Sigmoid colon (tissue), 7 donors: ENCODE data around the gene OR51B6. TPM values are rescaled to one million over a fixed set of nuclear protein-coding genes. Genes with fewer than 3 reads are reported as not detected.
"Not testable (repeated sequence)": the region's sequence is repeated elsewhere in the genome, so short reads cannot be mapped to it uniquely, and the experiment has no call there.

Experiments
- DNase-seq: peaks from one replicate; pipeline ENCODE4 v3.0.0-alpha.2; 2019
- H3K27ac ChIP-seq, 4 donors: fragments of 200-600 bp; sonication (generic); one replicate each; pipeline ENCODE4 v1.5.1; 2016 to 2019; ENCODE audit warnings: mild to moderate bottlenecking in 1 of 4
- H3K27me3 ChIP-seq, 3 donors: fragments of 200-600 bp; sonication (generic); one replicate each; pipeline ENCODE4 v1.5.1; 2019; ENCODE audit warnings: mild to moderate bottlenecking in 1 of 3
- H3K36me3 ChIP-seq, 4 donors: fragments of 200-600 bp; sonication (generic); one replicate each; pipeline ENCODE4 v1.5.1; 2016 to 2019
- H3K4me1 ChIP-seq, 4 donors: fragments of 200-600 bp; sonication (generic); one replicate each; pipeline ENCODE4 v1.5.1; 2017 to 2019
- H3K4me3 ChIP-seq, 4 donors: fragments of 200-600 bp; sonication (generic); one replicate each; pipeline ENCODE4 v1.5.1; 2017 to 2019; ENCODE audit warnings: mild to moderate bottlenecking in 2 of 4, moderate library complexity in 1 of 4
- H3K9me3 ChIP-seq, 4 donors: fragments of 200-600 bp in 3 of 4; sonication (generic) in 3 of 4; one replicate each; pipeline versions ENCODE4 v1.5.1 to v1.6.1; 2013 to 2019
- CTCF ChIP-seq, 4 experiments: fragments of 450-650 bp in 3 of 4; fragments of 200-600 bp in 1 of 4; IDR thresholded peaks; one replicate each; pipeline ENCODE4 v1.5.1; 2016 to 2019; ENCODE audit warnings: antibody characterized with exemption in 4 of 4, mild to moderate bottlenecking in 3 of 4, moderate library complexity in 2 of 4
- EP300 ChIP-seq, 4 donors: sonication (generic); formaldehyde crosslinking; IDR thresholded peaks; one replicate each; pipeline ENCODE4 v1.6.1; 2017; ENCODE audit warnings: antibody characterized with exemption in 4 of 4
- POLR2A ChIP-seq, 2 donors: fragments of 450-650 bp; IDR thresholded peaks; one replicate each; pipeline ENCODE4 v1.6.1; 2016; ENCODE audit warnings: antibody characterized with exemption in 2 of 2, mild to moderate bottlenecking in 2 of 2, moderate library complexity in 2 of 2
- POLR2AphosphoS5 ChIP-seq, 4 donors: sonication (generic); formaldehyde crosslinking; IDR thresholded peaks; one replicate each; pipeline ENCODE4 v1.6.1; 2017; ENCODE audit warnings: antibody characterized with exemption in 4 of 4
- WGBS, 2 donors: extraction: QIAGEN DNeasy Blood & Tissue Kit; methylation state at CpG; one replicate each; pipeline ENCODE4 v1.1.7; 2013; 5-methylcytosine and 5-hydroxymethylcytosine counted together
- intact Hi-C: fragments of 100-400 bp; cut with DNase I; formaldehyde crosslinking; loops from one replicate; pipeline ENCODE4 v1.15.1; 2023
- polyA plus RNA-seq, 3 donors: library from polyadenylated mRNA; stranded (reverse); fragments of 200-250 nt; gene quantifications; one replicate each; pipeline ENCODE4 v1.2.3, GENCODE V29; 2013
- total RNA-seq, 4 donors: library from RNA; depleted of rRNA; stranded (reverse); fragments of >200 nt; gene quantifications; one replicate each; pipeline ENCODE4 v1.1.0, GENCODE V29; 2016
- donor health status: healthy with polysubstance abuse.
- donor health status: Bipolar disorder and iron deficiency.
- donor health status: healthy.

Gene OR51B6
- total and polyA plus RNA-seq, 7 donors, result not detected

- no peaks in the 10 kb centered on the region for H3K4me1 ChIP-seq
- 23 to 56% methylated on average over 1 of the region's 1 CpG for WGBS, 2 donors
- no peak overlapping the region for H3K4me3 ChIP-seq
- no peak for DNase-seq
- intact Hi-C loops, result no loop called here
- no peak for TF ChIP-seq POLR2A (IDR thresholded peaks at IDR 0.05)
- no peak for TF ChIP-seq EP300 (IDR thresholded peaks at IDR 0.05)
- no peak for TF ChIP-seq POLR2AphosphoS5 (IDR thresholded peaks at IDR 0.05)
- no peak for TF ChIP-seq CTCF (IDR thresholded peaks at IDR 0.05)
- H3K9me3 ChIP-seq, result no peaks in the 10 kb centered on the region
- H3K36me3 ChIP-seq, result no peaks in the 10 kb centered on the region
- no peak overlapping the region for H3K27ac ChIP-seq
- H3K27me3 ChIP-seq, result no peaks in the 10 kb centered on the region
These were observed 16.1 kb upstream of the OR51B6 start for GRCh38 chr11:5335170-5335569.

DNA sequence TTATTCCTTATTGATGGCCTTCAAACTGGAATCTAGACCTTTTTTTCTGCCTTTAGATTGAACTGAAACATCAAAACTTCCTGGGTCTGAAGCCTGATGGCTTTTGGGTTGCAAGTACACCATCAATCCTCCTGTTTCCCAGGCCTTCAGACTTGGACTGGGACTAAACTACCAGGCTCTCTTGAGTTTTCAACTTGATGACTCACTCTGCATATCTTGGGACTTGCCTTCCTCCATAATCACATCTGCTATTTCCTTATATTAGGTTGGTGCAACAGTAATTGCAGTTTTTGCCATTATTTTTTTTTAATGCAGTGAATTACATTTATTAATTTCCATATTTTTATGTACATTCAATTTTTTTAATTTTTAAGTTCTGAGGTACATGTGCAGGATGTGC is 15.0 kb upstream of the OR51B6 start:
- Histone ChIP-seq H3K27ac (no peak overlapping the region), H3K36me3 (no peaks in the 10 kb centered on the region), H3K4me1 (no peaks in the 10 kb centered on the region), H3K27me3 (no peaks in the 10 kb centered on the region), H3K9me3 (no peaks in the 10 kb centered on the region), H3K4me3 (no peak overlapping the region)
- intact Hi-C loops, result no loop called here
- TF ChIP-seq EP300 (IDR thresholded peaks at IDR 0.05) (no peak), CTCF (IDR thresholded peaks at IDR 0.05) (no peak), POLR2AphosphoS5 (IDR thresholded peaks at IDR 0.05) (no peak), POLR2A (IDR thresholded peaks at IDR 0.05) (no peak)
- no peak for DNase-seq

- H3K27me3 ChIP-seq, H3K4me1 ChIP-seq, H3K9me3 ChIP-seq, H3K27ac ChIP-seq, H3K36me3 ChIP-seq, H3K4me3 ChIP-seq, DNase-seq, intact Hi-C loops: not testable (repeated sequence)
- WGBS, 2 donors, result 65 to 70% methylated on average over 1 of the region's 1 CpG
These were observed 14.1 kb upstream of the OR51B6 start for GRCh38 chr11:5337253-5337652.

- WGBS, 2 donors, result 79 to 89% methylated on average over 1 of the region's 1 CpG
- intact Hi-C loops, result no loop called here
- Histone ChIP-seq H3K4me3 (no peak overlapping the region), H3K36me3 (no peaks in the 10 kb centered on the region), H3K27ac (no peak overlapping the region), H3K9me3 (no peaks in the 10 kb centered on the region), H3K27me3 (no peaks in the 10 kb centered on the region), H3K4me1 (no peaks in the 10 kb centered on the region)
- TF ChIP-seq POLR2A (IDR thresholded peaks at IDR 0.05) (no peak), POLR2AphosphoS5 (IDR thresholded peaks at IDR 0.05) (no peak), CTCF (IDR thresholded peaks at IDR 0.05) (no peak), EP300 (IDR thresholded peaks at IDR 0.05) (no peak)
- DNase-seq, result no peak
These were observed 11.5 kb upstream of the OR51B6 start for GRCh38 chr11:5339771-5340322.

DNA sequence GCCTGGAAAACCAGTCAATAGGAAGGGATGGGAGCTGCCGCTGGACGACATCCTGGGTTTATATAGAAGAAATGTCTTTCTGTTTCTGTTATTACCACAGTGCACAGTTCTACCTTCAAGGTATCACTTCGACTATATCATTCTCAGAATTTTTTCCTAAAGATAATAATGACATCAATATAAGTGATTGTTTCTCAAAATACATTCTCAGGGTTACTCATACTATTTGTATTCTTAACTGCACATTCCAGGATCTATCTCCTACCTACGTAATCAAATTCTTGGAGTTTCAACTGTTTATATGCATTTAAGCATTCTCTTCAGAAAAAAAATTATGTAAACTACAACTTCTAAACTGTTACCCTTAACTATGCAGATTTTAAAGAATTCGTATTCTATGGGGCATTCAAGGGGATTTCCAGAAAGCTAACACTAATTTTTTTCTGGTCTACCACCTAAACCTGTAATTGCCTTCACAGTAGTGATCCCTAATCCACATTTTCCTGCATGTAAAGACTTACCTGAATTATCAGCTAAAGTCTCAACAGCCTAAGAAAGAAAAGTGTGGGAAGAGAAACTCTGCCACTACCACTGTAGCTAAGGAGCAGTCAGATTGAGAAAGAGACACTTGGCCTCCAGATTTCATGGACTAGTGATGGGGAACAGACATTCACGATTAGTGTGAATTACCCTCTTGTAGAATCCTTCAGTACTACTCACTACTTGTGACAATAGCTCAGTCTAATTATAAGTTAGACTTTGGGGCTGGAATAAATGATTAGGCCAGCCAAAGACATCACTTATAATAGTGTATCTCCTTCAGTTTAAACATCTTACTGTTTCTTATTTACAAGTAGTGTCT is 7.6 kb upstream of the OR51B6 start, which contains the start of gene OR51B5:
OR51B5 (minus strand) TSS at position 51 of the 862 bp plus-strand sequence; CDS start at position 51, 0 bp downstream.
- TF ChIP-seq POLR2AphosphoS5 (IDR thresholded peaks at IDR 0.05) (no peak), POLR2A (IDR thresholded peaks at IDR 0.05) (no peak), CTCF (IDR thresholded peaks at IDR 0.05) (no peak), EP300 (IDR thresholded peaks at IDR 0.05) (no peak)
- H3K4me1 ChIP-seq, result no peaks in the 10 kb centered on the region
- H3K4me3 ChIP-seq, result no peak within 1 kb of the TSS
- 70 to 83% methylated on average over 6 of the region's 6 CpGs for WGBS, 2 donors
- intact Hi-C loops, result no loop called here
- no peaks in the 10 kb centered on the region for H3K9me3 ChIP-seq
- DNase-seq, result no peak
- H3K27me3 ChIP-seq, result no peaks in the 10 kb centered on the region
- no peaks in the 10 kb centered on the region for H3K36me3 ChIP-seq
- no peak within 1 kb of the TSS for H3K27ac ChIP-seq
